Neuronal stem cell (in vitro differentiated cells): ENCODE measurements around the gene OR2G2.

ENCODE experiments used
- DNase-seq: peaks from one replicate; pipeline ENCODE4 v3.0.0-alpha.2; 2013; ENCODE audit warnings: low spot score
- H2AFZ ChIP-seq: one replicate; pipeline ENCODE4 v1.6.1; 2013; ENCODE audit warnings: mild to moderate bottlenecking, low read length, inconsistent platforms
- H2AK5ac ChIP-seq: 2 replicates; pipeline ENCODE4 v1.6.1; 2013; ENCODE audit warnings: low read depth, mild to moderate bottlenecking, inconsistent platforms, low read length, moderate library complexity, mixed read lengths
- H2BK120ac ChIP-seq: 2 replicates; pipeline ENCODE4 v1.6.1; 2013; ENCODE audit warnings: low read depth, mild to moderate bottlenecking, inconsistent platforms, low read length, moderate library complexity, mixed read lengths
- H2BK12ac ChIP-seq: one replicate; pipeline ENCODE4 v1.6.1; 2013; ENCODE audit warnings: low read length, inconsistent platforms
- H2BK15ac ChIP-seq: 2 replicates; pipeline ENCODE4 v1.6.1; 2013; ENCODE audit warnings: mild to moderate bottlenecking, low read length, inconsistent platforms, mixed read lengths
- H2BK5ac ChIP-seq: one replicate; pipeline ENCODE4 v1.6.1; 2013; ENCODE audit warnings: inconsistent platforms, mild to moderate bottlenecking, low read length, moderate library complexity
- H3K14ac ChIP-seq: one replicate; pipeline ENCODE4 v1.6.1; 2013; ENCODE audit warnings: low read length, inconsistent platforms
- H3K18ac ChIP-seq: 2 replicates; pipeline ENCODE4 v1.6.1; 2013; ENCODE audit warnings: low read length, inconsistent platforms
- H3K23ac ChIP-seq: 2 replicates; pipeline ENCODE4 v1.6.1; 2013; ENCODE audit warnings: low read depth, mild to moderate bottlenecking, mixed read lengths, low read length, inconsistent platforms; ENCODE audit not compliant: poor library complexity
- H3K27ac ChIP-seq: replicated peaks from 3 replicates; pipeline ENCODE4 v1.5.1; 2013; ENCODE audit warnings: low read length, inconsistent platforms
- H3K27me3 ChIP-seq, 3 experiments: 2 replicates each; pipeline ENCODE4 v1.6.1; 2013; ENCODE audit warnings: low read length in 3 of 3, mild to moderate bottlenecking in 2 of 3, inconsistent platforms in 1 of 3, low read depth in 1 of 3, mixed read lengths in 1 of 3, moderate library complexity in 1 of 3; ENCODE audit not compliant: control insufficient read depth in 3 of 3, insufficient read depth in 3 of 3
- H3K36me3 ChIP-seq, 2 donors: replicated peaks in 1 of 2; 2 replicates each; pipeline ENCODE4 v1.6.1; 2013; ENCODE audit warnings: low read length in 2 of 2; ENCODE audit not compliant: control insufficient read depth in 2 of 2, insufficient read depth in 2 of 2
- H3K4ac ChIP-seq: 2 replicates; pipeline ENCODE4 v1.6.1; 2013; ENCODE audit warnings: inconsistent platforms, mild to moderate bottlenecking, low read length, moderate library complexity
- H3K4me1 ChIP-seq, 2 donors: 1 replicate in 1 of 2; 2 replicates in 1 of 2; pipeline ENCODE4 v1.6.1; 2013; ENCODE audit warnings: low read length in 2 of 2, low read depth in 1 of 2; ENCODE audit not compliant: control insufficient read depth in 2 of 2, insufficient read depth in 1 of 2
- H3K4me2 ChIP-seq: one replicate; pipeline ENCODE4 v1.6.1; 2013; ENCODE audit warnings: mild to moderate bottlenecking, low read length, inconsistent platforms; ENCODE audit not compliant: insufficient read depth, poor library complexity, severe bottlenecking
- H3K4me3 ChIP-seq, 2 donors: 2 replicates each; pipeline ENCODE4 v1.5.1; 2013; ENCODE audit warnings: low read length in 2 of 2, mild to moderate bottlenecking in 2 of 2, inconsistent platforms in 1 of 2, moderate library complexity in 1 of 2
- H3K79me1 ChIP-seq: one replicate; pipeline ENCODE4 v1.6.1; 2013; ENCODE audit warnings: low read depth, mild to moderate bottlenecking, inconsistent platforms, low read length, moderate library complexity
- H3K9ac ChIP-seq: one replicate; pipeline ENCODE4 v1.6.1; 2013; ENCODE audit warnings: mild to moderate bottlenecking, low read depth, low read length, inconsistent platforms; ENCODE audit not compliant: poor library complexity
- H3K9me3 ChIP-seq, 2 donors: replicated peaks in 1 of 2; 2 replicates each; pipeline versions ENCODE3 to v1.6.1; 2013; ENCODE audit warnings: low read length in 2 of 2, mild to moderate bottlenecking in 2 of 2, inconsistent platforms in 1 of 2, low read depth in 1 of 2, mixed read lengths in 1 of 2, moderate library complexity in 1 of 2; ENCODE audit not compliant: control insufficient read depth in 2 of 2, insufficient read depth in 1 of 2
- H4K8ac ChIP-seq: one replicate; pipeline ENCODE4 v1.6.1; 2013; ENCODE audit warnings: low read depth, mild to moderate bottlenecking, inconsistent platforms, low read length, moderate library complexity
- H4K91ac ChIP-seq: one replicate; pipeline ENCODE4 v1.6.1; 2013; ENCODE audit warnings: low read length, low read depth, mild to moderate bottlenecking, inconsistent platforms; ENCODE audit not compliant: poor library complexity
- WGBS, 2 donors: extraction: QIAGEN DNeasy Blood & Tissue Kit; methylation state at CpG; one replicate each; pipeline ENCODE4 v1.1.7; 2013; ENCODE audit warnings: missing lambda C conversion rate in 2 of 2, mixed read lengths in 1 of 2; ENCODE audit not compliant: insufficient read length in 2 of 2, insufficient replicate concordance in 1 of 2; ENCODE audit errors: extremely low coverage in 2 of 2; 5-methylcytosine and 5-hydroxymethylcytosine counted together

OR2G2 gene

DNA sequence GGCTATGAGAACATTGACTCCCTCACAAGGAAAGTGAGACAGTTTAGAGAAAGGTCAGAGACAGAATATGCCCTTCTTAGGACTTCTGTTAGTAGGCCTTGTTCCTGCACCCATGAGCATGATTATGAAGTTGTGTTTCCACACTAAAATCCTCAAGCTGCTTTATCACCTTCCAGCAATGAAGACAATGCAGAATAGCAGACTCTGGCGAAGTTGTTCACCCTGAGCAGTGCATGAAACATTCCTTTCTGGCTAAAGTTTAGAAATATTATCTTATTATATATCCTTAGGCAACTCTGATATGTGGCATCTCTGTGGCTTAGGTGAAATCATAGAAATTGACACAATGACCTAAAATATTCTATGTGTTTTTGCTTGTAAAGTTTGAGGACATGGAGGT, 13.9 kb upstream of the OR2G2 start:
- no peak overlapping the region for H2BK120ac ChIP-seq
- H3K18ac ChIP-seq: no peak overlapping the region

GRCh38 chr1:247574664-247575063, 13.5 kb upstream of the OR2G2 start:
- H3K4ac ChIP-seq: no peak overlapping the region
- no peak overlapping the region for H3K9ac ChIP-seq
- no peaks in the 10 kb centered on the region for H3K79me1 ChIP-seq
- DNase-seq: no peak
- no peak overlapping the region for H2AFZ ChIP-seq
- no peaks in the 10 kb centered on the region for H3K27me3 ChIP-seq
- H3K9me3 ChIP-seq: no peaks in the 10 kb centered on the region
- H3K36me3 ChIP-seq: no peaks in the 10 kb centered on the region
- no peak overlapping the region for H4K91ac ChIP-seq
- no peak overlapping the region for H3K18ac ChIP-seq
- no peaks in the 10 kb centered on the region for H3K4me1 ChIP-seq
- no peak overlapping the region for H3K14ac ChIP-seq
- H4K8ac ChIP-seq: no peak overlapping the region
- H2BK120ac ChIP-seq: no peak overlapping the region
- no peak overlapping the region for H2BK5ac ChIP-seq
- H3K27ac ChIP-seq: no peak overlapping the region
- H3K23ac ChIP-seq: no peak overlapping the region
- no peak overlapping the region for H3K4me2 ChIP-seq
- H2BK15ac ChIP-seq: no peak overlapping the region
- no peak overlapping the region for H2AK5ac ChIP-seq
- no peak overlapping the region for H2BK12ac ChIP-seq
- H3K4me3 ChIP-seq: no peak overlapping the region

More for the DNA sequence above, 13.9 kb upstream of the OR2G2 start:
- H3K4ac ChIP-seq: no peak overlapping the region
- H2BK5ac ChIP-seq: no peak overlapping the region
- no peaks in the 10 kb centered on the region for H3K79me1 ChIP-seq
- no peaks in the 10 kb centered on the region for H3K36me3 ChIP-seq
- no peak overlapping the region for H4K91ac ChIP-seq
- no peak overlapping the region for H3K23ac ChIP-seq
- H3K27ac ChIP-seq: no peak overlapping the region
- no peak overlapping the region for H4K8ac ChIP-seq
- no peak overlapping the region for H3K4me3 ChIP-seq
- no peak overlapping the region for H3K4me2 ChIP-seq
- no peak overlapping the region for H2AK5ac ChIP-seq
- H2BK15ac ChIP-seq: no peak overlapping the region
- H3K4me1 ChIP-seq: no peaks in the 10 kb centered on the region
- H3K14ac ChIP-seq: no peak overlapping the region
- no peak overlapping the region for H3K9ac ChIP-seq
- no peaks in the 10 kb centered on the region for H3K27me3 ChIP-seq
- no peak overlapping the region for H2BK12ac ChIP-seq
- no peaks in the 10 kb centered on the region for H3K9me3 ChIP-seq
- WGBS, 2 donors: no CpG with 5 or more reads among the region's 1 CpG
- H2AFZ ChIP-seq: no peak overlapping the region
- DNase-seq: no peak

DNA sequence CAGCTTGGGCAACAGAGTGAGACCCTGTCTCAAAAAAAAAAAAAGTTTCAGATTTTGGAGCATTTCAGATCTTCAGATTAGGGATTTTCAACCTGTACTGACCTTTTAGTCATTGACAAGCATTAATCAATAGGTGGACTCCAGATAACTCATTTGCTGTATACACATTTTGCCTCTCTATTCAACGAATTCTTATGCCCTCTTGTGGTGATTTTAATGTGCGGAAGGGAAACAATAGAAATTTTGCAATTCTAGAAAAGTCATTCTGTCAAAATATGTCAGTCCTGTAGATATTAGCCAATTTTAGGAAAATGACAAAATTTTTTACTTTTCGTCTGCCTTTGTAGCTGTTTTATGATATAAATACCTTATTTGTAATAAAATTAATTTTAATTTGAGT, 11.6 kb upstream of the OR2G2 start:
- Histone ChIP-seq H3K9ac (no peak overlapping the region), H4K8ac (no peak overlapping the region), H2BK120ac (no peak overlapping the region), H2BK15ac (no peak overlapping the region), H3K14ac (no peak overlapping the region), H3K9me3 (no peaks in the 10 kb centered on the region), H2AFZ (no peak overlapping the region), H3K79me1 (no peaks in the 10 kb centered on the region), H2AK5ac (no peak overlapping the region), H3K4ac (no peak overlapping the region), H3K36me3 (no peaks in the 10 kb centered on the region), H3K18ac (no peak overlapping the region), H3K4me1 (no peaks in the 10 kb centered on the region), H2BK12ac (no peak overlapping the region), H2BK5ac (no peak overlapping the region), H4K91ac (no peak overlapping the region), H3K27me3 (no peaks in the 10 kb centered on the region), H3K27ac (no peak overlapping the region), H3K23ac (no peak overlapping the region), H3K4me2 (no peak overlapping the region), H3K4me3 (no peak overlapping the region)
- no CpG with 5 or more reads among the region's 3 CpGs for WGBS, 2 donors
- DNase-seq: no peak

DNA sequence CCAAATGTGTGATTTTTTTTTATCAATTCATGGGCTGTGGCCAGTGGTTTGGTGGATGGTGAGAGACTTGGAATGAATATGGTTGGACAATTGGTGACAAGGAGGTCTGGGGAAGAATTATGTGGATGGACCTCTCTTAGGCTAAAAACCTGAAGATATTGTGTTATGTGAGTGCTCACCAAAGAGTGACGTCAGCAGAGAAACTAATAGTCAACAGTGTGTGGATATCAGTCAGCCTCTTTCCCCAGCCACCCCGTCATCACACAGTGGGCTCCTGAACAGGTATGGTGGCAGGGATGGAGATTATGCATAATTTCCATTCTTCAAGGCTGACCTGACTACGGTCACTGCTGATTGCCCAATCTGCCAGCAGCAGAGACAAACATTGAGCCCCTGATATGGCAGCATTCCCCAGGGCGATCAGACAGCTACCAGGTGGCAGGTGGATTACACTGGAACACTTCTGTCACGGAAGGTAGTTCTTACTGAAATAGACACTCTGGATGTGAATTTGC, 9.2 kb upstream of the OR2G2 start:
- Histone ChIP-seq H3K14ac (no peak overlapping the region), H3K27ac (no peak overlapping the region), H2BK15ac (no peak overlapping the region), H4K91ac (no peak overlapping the region), H3K4me1 (no peaks in the 10 kb centered on the region), H4K8ac (no peak overlapping the region), H3K79me1 (no peaks in the 10 kb centered on the region), H3K9me3 (no peaks in the 10 kb centered on the region), H3K36me3 (no peaks in the 10 kb centered on the region), H2BK120ac (no peak overlapping the region), H2BK12ac (no peak overlapping the region), H3K4me3 (no peak overlapping the region), H3K18ac (no peak overlapping the region), H3K23ac (no peak overlapping the region), H3K27me3 (no peaks in the 10 kb centered on the region), H3K9ac (no peak overlapping the region), H3K4ac (no peak overlapping the region), H2BK5ac (no peak overlapping the region), H2AFZ (no peak overlapping the region), H2AK5ac (no peak overlapping the region), H3K4me2 (no peak overlapping the region)
- WGBS, 2 donors: no CpG with 5 or more reads among the region's 5 CpGs
- no peak for DNase-seq
